ENCODE data around the gene CDH12.
"Not testable (repeated sequence)": the region's sequence is repeated elsewhere in the genome, so short reads cannot be mapped to it uniquely, and the experiment has no call there.

The CDH12 gene

DNA sequence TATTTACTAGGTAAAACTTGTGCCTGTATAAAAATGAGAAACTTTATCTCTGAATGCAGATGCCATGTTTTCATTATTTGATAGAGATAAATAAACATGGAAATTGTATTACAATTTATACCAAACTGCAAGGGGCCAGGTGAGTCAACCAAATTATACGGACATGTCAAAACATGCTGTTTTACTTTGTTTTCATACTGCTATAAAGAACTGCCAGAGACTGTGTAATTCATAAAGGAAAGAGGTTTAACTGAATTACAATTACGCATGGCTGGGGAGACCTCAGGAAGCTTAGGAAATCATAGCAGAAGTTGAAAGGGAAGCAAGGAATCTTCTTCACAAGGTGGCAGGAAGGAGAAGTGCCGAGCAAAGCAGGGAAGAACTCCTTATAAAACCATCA, 840.3 kb downstream of the CDH12 start:
- not testable (repeated sequence) for H3K14ac ChIP-seq (ENCODE audit: low read length); H3K18ac ChIP-seq (ENCODE audit: low read length); H3K79me2 ChIP-seq (ENCODE audit: control insufficient read depth, insufficient read depth, low read length, poor library complexity); H3K9ac ChIP-seq (ENCODE audit: low read length); H3K36me3 ChIP-seq (ENCODE audit: control insufficient read depth in 1 of 2, insufficient read depth in 2 of 2, low read length in 2 of 2); H4K12ac ChIP-seq (ENCODE audit: low read depth, low read length); H3K4me2 ChIP-seq (ENCODE audit: low read length); H3K27ac ChIP-seq (ENCODE audit: low read depth, low read length); H4K91ac ChIP-seq (ENCODE audit: low read depth, low read length); H2AK5ac ChIP-seq (ENCODE audit: low read length); H2BK120ac ChIP-seq (ENCODE audit: insufficient read depth, low read length, poor library complexity); H3K4ac ChIP-seq (ENCODE audit: low read depth, low read length); H3K27me3 ChIP-seq (ENCODE audit: insufficient read depth, low read length); H3K4me1 ChIP-seq (ENCODE audit: control insufficient read depth in 1 of 2, insufficient read depth in 2 of 2, low read length in 2 of 2); H4K8ac ChIP-seq (ENCODE audit: low read depth, low read length); H2AFZ ChIP-seq (ENCODE audit: insufficient read depth, low read length, poor library complexity); H3K79me1 ChIP-seq (ENCODE audit: low read length); DNase-seq; H2BK5ac ChIP-seq (ENCODE audit: low read depth, low read length, poor library complexity); H3K9me3 ChIP-seq (ENCODE audit: insufficient read depth, low read depth, low read length); H3K4me3 ChIP-seq (ENCODE audit: low read depth, low read length); H2BK12ac ChIP-seq (ENCODE audit: low read length); H3K23ac ChIP-seq (ENCODE audit: low read length)
- no CpG with 5 or more reads among the region's 3 CpGs for WGBS (ENCODE audit: extremely low coverage, insufficient coverage, insufficient read length)

DNA sequence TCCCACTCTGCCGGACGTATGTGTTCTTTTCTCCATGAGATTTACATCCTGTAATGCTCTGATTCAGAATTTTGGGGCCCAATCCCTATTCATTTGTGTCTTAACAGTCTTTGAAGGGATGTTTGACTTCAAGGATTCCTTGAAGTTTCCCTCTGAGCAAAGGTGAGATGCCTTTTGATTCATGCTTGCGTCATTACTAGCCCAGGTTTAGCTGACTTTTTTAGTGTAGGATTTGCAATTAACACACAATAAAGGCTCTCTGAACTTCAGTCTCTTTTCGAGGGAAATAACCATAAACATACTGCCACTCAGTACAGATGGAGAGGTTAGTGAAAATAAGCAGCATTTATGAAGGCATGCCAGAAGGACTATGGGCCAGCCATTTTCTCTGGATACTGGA, 842.3 kb downstream of the CDH12 start:
- H4K12ac ChIP-seq (ENCODE audit: low read depth, low read length); H3K4me1 ChIP-seq (ENCODE audit: control insufficient read depth in 1 of 2, insufficient read depth in 2 of 2, low read length in 2 of 2); H3K79me1 ChIP-seq (ENCODE audit: low read length); H2AK5ac ChIP-seq (ENCODE audit: low read length); H4K91ac ChIP-seq (ENCODE audit: low read depth, low read length); H3K23ac ChIP-seq (ENCODE audit: low read length); H3K79me2 ChIP-seq (ENCODE audit: control insufficient read depth, insufficient read depth, low read length, poor library complexity); H2BK120ac ChIP-seq (ENCODE audit: insufficient read depth, low read length, poor library complexity); DNase-seq; H3K4me3 ChIP-seq (ENCODE audit: low read depth, low read length); H3K27me3 ChIP-seq (ENCODE audit: insufficient read depth, low read length); H4K8ac ChIP-seq (ENCODE audit: low read depth, low read length); H3K18ac ChIP-seq (ENCODE audit: low read length); H3K27ac ChIP-seq (ENCODE audit: low read depth, low read length); H3K36me3 ChIP-seq (ENCODE audit: control insufficient read depth in 1 of 2, insufficient read depth in 2 of 2, low read length in 2 of 2); H2AFZ ChIP-seq (ENCODE audit: insufficient read depth, low read length, poor library complexity); H2BK5ac ChIP-seq (ENCODE audit: low read depth, low read length, poor library complexity); H3K4me2 ChIP-seq (ENCODE audit: low read length); H3K4ac ChIP-seq (ENCODE audit: low read depth, low read length); H2BK12ac ChIP-seq (ENCODE audit: low read length); H3K9ac ChIP-seq (ENCODE audit: low read length); H3K9me3 ChIP-seq (ENCODE audit: insufficient read depth, low read depth, low read length); H3K14ac ChIP-seq (ENCODE audit: low read length): not testable (repeated sequence)
- WGBS (ENCODE audit: extremely low coverage, insufficient coverage, insufficient read length), result no CpG with 5 or more reads among the region's 4 CpGs

DNA sequence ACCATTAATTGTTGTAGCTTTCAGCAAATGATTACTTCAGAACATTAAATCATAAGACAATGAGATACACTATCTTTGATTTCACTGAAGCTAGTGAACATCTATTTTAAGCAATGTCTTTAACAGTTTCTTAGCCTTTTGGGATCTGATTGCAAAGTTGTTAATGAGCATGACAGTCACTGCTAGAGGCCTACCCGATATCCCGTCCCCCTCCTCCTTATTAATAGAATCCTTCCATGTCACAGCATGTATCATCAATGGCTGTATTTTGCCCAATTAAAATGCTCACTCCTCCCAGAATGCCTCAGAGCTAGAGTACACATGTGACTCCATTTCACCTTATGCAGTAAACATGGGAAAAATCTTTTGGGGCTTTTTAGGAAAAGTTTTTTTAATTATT, 852.0 kb downstream of the CDH12 start:
- H3K9ac ChIP-seq (ENCODE audit: low read length); H4K91ac ChIP-seq (ENCODE audit: low read depth, low read length); H3K23ac ChIP-seq (ENCODE audit: low read length); H3K14ac ChIP-seq (ENCODE audit: low read length); H2AK5ac ChIP-seq (ENCODE audit: low read length); H3K9me3 ChIP-seq (ENCODE audit: insufficient read depth, low read depth, low read length); H3K4me1 ChIP-seq (ENCODE audit: control insufficient read depth in 1 of 2, insufficient read depth in 2 of 2, low read length in 2 of 2); H3K36me3 ChIP-seq (ENCODE audit: control insufficient read depth in 1 of 2, insufficient read depth in 2 of 2, low read length in 2 of 2); H3K27ac ChIP-seq (ENCODE audit: low read depth, low read length); H3K27me3 ChIP-seq (ENCODE audit: insufficient read depth, low read length); H2BK12ac ChIP-seq (ENCODE audit: low read length); H2AFZ ChIP-seq (ENCODE audit: insufficient read depth, low read length, poor library complexity); H3K79me1 ChIP-seq (ENCODE audit: low read length); H3K4ac ChIP-seq (ENCODE audit: low read depth, low read length); H2BK120ac ChIP-seq (ENCODE audit: insufficient read depth, low read length, poor library complexity); H3K4me2 ChIP-seq (ENCODE audit: low read length); H3K4me3 ChIP-seq (ENCODE audit: low read depth, low read length); H3K79me2 ChIP-seq (ENCODE audit: control insufficient read depth, insufficient read depth, low read length, poor library complexity); H4K12ac ChIP-seq (ENCODE audit: low read depth, low read length); H4K8ac ChIP-seq (ENCODE audit: low read depth, low read length); H2BK5ac ChIP-seq (ENCODE audit: low read depth, low read length, poor library complexity); DNase-seq; H3K18ac ChIP-seq (ENCODE audit: low read length): not testable (repeated sequence)
- WGBS (ENCODE audit: extremely low coverage, insufficient coverage, insufficient read length), result no CpG with 5 or more reads among the region's 2 CpGs

GRCh38 chr5:21985799-21986198, 867.3 kb downstream of the CDH12 start:
- H3K23ac ChIP-seq (ENCODE audit: low read length); H4K8ac ChIP-seq (ENCODE audit: low read depth, low read length); H2BK120ac ChIP-seq (ENCODE audit: insufficient read depth, low read length, poor library complexity); H3K14ac ChIP-seq (ENCODE audit: low read length); H3K36me3 ChIP-seq (ENCODE audit: control insufficient read depth in 1 of 2, insufficient read depth in 2 of 2, low read length in 2 of 2); H3K27ac ChIP-seq (ENCODE audit: low read depth, low read length); H3K4me2 ChIP-seq (ENCODE audit: low read length); H2AK5ac ChIP-seq (ENCODE audit: low read length); H3K79me1 ChIP-seq (ENCODE audit: low read length); H3K9ac ChIP-seq (ENCODE audit: low read length); H3K4me1 ChIP-seq (ENCODE audit: control insufficient read depth in 1 of 2, insufficient read depth in 2 of 2, low read length in 2 of 2); H2BK12ac ChIP-seq (ENCODE audit: low read length); H3K18ac ChIP-seq (ENCODE audit: low read length); H3K79me2 ChIP-seq (ENCODE audit: control insufficient read depth, insufficient read depth, low read length, poor library complexity); H3K27me3 ChIP-seq (ENCODE audit: insufficient read depth, low read length); H2BK5ac ChIP-seq (ENCODE audit: low read depth, low read length, poor library complexity); H3K4me3 ChIP-seq (ENCODE audit: low read depth, low read length); H3K4ac ChIP-seq (ENCODE audit: low read depth, low read length); H4K12ac ChIP-seq (ENCODE audit: low read depth, low read length); H2AFZ ChIP-seq (ENCODE audit: insufficient read depth, low read length, poor library complexity); H3K9me3 ChIP-seq (ENCODE audit: insufficient read depth, low read depth, low read length); H4K91ac ChIP-seq (ENCODE audit: low read depth, low read length); DNase-seq: not testable (repeated sequence)
- WGBS (ENCODE audit: extremely low coverage, insufficient coverage, insufficient read length), result no CpG with 5 or more reads among the region's 1 CpG

All from trophoblast cell (in vitro differentiated cells and primary cell).